UCSD-AML1 (cell line): ENCODE data around the gene SETD6.

Experiments used
- DNase-seq: peaks from one replicate; lab custom pipeline; 2025; ENCODE audit not compliant: unreplicated experiment; lab: John Stamatoyannopoulos, UW

Gene SETD6

DNA sequence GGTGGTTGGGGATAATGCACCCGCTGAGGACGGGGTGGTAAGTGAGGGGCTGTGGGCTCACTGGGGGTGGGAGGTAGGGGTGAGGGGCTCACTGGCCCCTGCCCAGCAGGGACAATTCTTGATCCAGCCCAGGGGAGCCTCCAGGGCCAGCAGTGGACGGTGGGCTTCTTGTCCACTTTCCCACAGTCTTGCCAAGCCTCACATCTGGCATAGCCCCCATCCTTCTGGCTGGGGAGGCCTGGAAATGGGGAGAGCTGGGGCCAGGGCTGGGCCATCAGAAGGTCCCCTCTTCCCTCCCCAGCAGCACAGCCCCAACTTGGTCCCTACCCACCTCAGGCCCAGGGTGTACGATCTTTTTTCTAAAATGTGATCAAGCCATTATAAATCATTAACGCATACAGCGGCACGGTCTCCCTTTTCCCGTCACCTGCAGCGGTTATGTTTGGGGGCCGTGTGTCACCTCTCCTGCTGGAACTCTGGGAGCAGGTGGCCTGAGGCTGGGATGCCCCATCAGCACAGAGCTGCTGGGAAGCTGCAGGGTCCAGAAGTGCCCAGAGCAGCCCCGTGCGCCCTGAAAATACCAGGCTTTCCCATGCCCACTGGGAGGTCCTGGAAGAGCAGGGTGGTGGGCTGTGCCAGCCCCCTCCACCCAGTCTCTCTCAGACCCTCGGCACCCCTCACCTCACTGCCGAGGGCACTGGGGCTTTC is 7.2 kb upstream of the SETD6 start:
- no peak for DNase-seq

DNA sequence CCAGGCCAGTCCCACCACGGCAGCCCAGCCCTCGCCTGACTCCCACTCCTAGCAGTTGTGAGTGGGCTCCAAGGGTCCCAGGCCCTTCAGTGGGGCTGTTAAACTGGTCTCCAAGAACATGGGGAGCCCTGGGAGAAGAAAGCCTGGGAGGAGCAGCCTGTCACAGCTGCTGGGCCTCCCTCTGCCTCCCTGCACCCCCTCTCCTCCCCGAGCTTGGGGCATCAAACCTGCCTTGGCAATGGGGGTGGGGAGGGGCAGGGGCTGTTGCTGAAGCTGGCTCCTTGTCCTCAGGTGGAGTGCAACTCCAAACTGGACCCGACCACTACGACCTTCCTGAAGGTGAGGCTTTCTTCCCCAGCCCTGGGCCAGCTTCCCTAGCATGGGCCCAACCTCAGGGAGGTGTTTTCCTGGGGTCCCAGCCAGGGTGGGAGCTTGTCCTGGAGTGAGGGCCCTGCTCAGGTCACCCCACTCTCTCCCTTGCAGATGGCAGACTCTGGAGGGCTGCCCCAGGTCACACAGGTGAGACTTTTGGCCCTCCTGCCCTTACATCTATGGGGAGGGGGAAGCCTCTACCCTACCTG is 6.6 kb upstream of the SETD6 start:
- DNase-seq, result no peak

DNA sequence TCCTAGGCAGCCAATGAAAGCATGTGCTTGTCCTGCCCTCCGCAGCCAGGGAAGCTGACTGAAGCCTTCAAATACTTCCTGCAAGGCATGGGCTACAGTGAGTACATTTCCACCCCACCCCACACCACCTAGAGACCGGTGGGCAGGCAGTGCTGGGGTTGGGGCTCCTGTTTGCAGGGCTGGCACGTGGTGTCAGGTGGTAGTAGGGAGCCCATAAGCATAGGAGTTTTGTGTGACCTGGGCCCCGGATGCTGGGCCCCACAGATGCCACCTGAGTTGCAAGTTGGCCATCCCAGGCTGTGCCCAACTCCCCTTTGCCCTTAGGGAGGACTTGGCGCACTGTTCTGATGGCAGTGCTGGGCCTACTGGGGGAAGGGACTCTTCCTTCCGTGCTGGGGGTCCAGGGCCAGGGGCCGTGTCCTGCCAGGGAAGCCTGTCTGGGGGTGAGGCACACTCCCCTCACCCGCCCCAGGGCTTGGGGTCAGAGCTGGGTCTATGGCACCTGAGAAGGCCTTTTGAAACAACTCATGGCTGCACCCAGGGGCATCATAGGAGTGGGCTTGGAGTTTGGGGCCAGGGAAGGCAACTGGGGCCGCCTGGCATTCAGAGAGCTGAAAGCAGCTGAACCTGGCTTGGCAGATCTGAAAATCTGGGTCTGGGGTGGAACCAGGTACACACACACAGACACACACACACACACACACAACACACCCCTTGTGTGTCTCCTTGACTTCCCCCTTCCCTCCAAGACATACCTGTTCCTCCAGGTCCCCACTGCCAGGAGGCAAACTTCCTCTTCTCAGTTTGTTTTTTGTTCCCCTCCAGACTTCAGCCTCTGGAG is 5.8 kb upstream of the SETD6 start:
- DNase-seq, result no peak

DNA sequence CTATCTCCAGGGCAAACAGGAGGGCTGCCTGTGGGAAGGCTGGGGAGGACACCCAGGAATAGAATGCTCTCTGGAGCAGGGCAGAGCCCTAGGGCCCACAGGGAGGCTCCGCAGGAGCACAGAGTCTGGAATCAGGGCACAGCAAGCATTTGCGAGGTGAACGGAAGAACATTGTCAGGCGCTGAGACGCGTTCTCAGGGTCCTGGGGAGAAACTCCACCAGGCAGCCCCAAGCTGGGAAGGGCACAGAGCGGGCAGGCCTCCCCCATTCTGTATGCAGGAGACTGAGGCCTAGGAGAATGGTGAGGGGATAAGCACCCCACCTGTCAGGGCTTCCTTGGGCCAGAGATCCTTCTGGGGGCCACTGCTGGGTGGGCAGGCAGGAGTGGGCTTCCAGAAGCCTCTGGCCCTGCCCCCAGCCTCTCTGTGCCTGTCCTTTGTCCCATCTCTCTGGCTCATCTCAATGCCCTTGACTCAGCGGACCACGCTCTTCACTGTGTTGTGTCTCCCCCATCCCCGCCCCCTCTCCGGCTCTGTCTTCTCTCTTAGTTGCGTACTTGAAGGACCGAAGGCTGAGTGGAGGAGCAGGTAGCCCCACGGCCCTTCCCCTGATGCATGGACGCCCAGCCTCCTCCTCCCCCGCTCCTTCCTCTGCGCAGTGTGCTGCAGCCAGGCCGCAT is 5.1 kb upstream of the SETD6 start:
- no peak for DNase-seq

DNA sequence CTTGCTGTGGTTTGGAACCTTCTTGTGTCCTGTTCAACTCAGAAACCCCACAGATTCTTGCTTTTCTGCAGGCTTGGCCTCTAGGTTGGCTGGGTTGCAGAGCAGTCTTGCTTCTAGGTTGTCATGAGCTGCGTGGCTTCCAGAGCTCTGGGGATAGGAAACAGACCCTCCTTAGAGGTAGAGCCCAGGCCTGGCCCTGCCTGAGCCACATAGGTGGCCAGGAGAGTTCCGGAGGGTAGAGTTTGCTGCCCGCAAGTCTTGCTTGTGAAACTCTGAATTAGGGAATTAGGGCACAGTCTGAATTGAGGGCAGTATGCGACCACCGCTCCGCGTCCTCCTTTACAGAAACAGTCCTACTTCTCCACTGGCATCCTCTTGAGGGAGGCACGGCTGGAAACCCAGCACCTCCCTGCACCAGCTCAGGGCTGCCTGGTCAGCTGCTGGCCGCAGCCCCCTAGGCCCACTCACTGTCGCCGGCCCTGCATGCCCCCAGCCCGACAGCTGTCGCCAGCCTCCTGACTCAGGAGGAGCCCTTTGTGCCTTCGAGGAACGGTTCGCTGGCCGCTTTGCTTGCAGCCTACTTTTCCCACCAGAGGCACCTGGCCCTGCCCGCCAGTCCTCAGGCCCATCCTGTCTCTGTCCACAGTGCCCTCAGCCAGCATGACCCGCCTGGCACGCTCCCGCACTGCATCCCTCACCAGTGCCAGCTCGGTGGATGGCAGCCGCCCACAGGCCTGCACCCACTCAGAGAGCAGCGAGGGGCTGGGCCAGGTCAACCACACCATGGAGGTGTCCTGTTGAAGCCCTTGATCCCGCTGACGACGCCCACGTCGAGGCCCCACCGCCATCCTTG is 4.3 kb upstream of the SETD6 start:
- DNase-seq, result no peak

DNA sequence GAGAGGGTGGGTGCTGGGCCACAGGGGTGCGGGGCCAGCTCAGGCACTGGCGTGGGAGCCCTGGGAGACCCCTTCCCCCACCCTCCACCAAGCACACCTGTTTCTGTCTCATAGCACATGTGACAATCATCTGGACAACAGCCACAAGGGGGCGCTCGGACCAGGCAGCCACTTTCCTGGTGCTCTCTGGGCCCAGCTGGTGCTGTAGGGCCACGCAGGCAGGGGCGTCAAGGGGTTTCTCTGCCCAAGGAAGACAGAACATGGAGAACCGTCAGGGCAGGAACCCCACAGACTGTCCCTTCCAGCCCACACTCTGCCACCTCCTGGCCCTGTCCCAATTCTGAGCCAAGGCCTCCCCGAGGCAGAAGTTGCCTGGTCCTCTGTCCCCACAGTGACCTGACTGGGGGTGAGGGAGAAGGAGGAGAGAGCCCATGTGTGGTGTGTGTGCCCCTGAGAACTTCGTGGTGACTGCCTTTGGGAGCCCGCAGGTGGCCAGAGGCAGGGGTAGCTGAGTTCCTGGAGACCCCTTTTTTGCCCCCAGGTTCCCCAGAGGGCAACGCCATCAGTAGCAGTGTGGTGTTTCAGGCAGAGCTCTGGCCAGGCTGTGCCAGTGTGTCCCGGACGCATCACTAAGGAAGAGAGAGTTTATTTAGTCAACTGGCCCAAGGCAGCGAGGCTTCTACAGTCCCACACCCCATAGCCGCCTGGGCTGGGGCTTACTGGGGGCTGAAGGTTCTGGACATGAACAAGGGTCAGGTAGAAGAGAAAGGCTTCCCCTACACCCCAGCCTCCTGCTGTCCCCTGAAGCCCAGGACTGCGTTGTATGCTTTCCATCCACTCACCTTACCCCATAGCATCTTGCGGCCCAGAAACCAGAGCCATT is 3.1 kb upstream of the SETD6 start:
- DNase-seq, result peak; percentile 70

DNA sequence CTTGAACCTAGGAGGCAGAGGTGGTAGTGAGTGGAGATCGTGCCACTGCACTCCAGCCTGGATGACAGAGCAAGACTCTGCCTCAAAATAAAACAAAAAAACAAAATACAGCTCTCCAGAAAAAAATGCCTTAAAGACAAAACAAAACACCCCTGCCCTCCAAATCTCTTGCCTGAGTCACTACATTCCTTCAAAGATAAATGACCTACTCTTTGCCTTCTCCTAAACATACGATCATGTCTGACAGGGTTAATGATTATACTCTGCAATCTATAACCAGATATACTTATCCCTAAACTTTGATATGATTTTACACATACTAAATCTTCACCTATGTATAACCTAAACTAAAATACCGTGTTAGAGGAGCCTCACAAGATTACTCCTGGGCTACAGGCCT is 1.4 kb upstream of the SETD6 start:
- no peak for DNase-seq

DNA sequence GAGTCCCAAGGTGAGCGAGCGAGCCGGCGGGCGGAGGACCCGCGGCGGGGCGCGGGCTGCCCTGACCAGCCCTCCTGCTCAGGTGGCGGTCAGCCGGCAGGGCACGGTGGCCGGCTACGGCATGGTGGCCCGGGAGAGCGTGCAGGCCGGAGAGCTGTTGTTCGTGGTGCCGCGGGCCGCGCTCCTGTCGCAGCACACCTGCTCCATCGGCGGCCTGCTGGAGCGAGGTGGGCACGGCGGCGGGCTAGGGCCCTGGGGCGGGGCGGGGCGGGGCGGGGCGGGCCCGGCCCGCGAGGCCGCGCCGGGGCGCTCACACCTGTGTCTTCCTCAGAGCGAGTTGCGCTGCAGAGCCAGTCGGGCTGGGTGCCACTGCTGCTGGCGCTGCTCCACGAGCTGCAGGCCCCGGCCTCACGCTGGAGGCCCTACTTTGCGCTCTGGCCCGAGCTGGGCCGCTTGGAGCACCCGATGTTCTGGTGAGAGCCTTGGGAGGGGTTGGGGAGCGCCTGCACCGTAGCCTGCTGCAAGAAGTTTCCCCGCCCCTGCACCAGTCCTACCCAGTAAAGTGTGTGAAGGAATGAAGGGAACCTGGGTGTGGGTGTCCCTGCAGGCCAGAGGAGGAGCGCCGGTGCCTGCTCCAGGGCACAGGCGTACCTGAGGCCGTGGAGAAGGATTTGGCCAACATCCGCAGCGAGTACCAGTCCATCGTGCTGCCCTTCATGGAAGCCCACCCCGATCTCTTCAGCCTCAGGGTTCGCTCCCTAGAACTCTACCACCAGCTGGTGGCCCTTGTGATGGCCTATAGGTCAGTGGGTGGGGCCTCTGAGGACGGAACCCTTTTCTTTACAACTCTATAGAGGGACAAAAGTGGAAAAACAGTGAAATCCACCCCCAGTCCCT is 802 bp downstream of the SETD6 start:
- no peak for DNase-seq

DNA sequence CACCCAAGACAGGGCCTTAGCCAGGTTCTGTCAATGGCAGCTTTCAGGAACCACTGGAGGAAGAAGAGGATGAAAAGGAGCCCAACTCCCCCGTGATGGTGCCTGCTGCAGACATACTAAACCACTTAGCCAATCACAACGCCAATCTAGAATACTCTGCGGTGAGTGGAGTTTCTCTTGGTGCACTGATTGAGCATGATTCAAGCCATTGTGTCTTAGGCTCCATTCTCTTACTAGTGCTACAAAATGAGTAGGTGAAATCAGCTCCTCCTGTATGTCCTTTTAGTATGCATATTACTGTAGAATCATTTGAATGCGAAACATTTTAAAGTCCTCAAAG is 1.4 kb downstream of the SETD6 start:
- DNase-seq, result no peak

DNA sequence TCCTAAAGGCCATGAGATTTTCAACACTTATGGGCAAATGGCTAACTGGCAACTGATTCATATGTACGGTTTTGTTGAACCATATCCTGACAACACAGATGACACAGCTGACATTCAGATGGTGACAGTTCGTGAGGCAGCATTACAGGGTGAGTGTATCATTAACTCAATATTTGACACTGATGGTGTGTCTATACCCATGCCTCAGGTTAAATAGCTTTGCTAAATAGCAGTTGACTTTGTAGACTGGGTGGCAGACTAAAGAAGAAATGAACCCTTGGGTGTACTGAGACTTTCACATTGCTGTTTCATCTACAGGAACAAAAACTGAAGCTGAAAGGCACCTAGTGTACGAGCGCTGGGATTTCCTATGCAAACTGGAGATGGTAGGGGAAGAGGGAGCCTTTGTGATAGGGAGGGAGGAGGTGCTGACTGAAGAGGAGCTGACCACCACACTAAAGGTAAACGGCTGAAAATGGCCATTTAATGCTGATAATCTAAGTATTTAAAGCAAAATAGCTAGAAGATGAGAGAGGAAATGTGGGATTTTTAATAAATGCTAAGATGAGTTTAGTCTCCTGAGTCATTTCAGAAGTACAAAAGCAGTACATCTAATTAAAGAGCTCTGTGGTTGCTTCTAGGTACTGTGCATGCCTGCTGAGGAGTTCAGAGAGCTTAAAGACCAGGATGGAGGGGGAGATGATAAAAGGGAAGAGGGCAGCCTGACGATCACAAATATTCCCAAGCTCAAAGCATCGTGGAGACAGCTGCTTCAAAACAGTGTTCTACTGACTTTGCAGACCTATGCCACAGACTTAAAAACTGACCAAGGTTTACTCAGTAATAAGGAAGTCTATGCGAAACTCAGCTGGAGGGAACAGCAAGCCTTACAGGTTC is 3.0 kb downstream of the SETD6 start:
- DNase-seq, result no peak

DNA sequence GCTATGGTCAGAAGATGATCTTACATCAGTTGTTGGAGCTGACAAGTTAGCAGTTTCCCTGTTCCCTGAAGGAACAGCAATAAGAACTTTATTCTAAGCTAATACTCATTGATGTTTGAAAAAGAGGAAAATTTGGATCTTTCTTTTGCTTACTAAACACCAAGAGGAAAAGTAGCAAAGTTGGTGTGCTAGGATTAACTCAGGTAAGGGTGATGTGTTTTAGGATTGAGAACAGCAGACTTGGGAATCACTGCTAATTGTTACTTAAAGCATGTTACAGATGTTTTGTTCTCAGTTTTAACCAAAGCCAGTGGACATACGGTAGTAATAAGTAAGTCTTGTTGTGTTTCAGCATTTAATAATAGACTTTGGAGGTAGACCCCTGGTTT is 3.7 kb downstream of the SETD6 start:
- no peak for DNase-seq

DNA sequence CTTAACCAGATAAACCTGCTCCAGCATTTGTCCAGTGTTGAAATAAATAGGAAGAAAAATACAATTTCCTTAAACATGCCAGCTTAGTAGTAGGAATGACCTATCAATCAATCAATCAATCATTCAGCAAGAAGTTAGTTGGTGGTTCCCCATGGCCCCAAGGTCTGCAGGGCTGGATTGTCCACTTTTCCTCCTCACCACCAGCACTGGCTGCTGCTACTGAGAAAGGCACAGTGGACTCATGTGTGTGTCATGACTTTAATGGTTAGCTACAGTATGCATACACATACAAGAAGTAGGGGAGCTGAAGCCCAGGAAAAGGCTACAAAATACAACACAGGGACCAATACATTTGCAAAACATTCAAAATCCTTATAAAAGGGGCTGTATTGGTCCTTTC is 4.4 kb downstream of the SETD6 start:
- no peak for DNase-seq

DNA sequence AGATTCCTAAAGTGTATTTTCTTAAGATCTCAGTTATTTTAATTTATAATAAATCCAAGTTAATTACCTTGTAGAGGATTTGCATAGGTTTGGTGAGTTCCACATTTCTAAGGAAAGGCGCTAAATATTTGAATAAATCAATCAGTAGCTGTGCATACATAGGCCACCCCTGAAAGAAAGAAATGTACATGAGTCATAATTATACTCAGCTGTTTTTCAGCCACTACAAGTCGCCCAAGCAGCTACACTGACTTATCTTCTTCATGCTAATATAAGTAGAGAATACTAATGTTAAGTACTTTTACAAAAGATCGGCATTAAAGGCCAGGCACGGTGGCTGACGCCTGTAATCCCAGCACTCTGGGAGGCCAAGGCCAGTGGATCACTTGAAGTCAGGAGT is 14.9 kb downstream of the SETD6 start:
- no peak for DNase-seq

DNA sequence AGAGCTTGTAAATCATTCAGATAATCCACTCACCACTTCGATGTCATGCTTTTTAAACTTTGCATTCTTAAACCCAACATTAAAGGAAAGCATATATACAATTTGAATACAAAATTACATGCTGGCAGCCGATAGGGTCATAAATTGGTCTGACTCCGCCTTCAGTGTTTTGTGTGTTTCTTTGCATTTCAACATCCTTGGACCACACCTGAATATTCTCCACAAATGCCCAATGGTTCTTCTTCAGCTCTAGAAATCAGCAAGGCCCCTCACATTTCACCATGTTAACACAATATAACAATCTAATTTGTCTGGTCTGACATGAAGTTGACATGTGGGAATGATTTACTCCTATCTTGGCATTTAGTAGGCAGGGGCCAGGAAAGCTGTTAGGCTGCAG is 17.1 kb downstream of the SETD6 start:
- no peak for DNase-seq

DNA sequence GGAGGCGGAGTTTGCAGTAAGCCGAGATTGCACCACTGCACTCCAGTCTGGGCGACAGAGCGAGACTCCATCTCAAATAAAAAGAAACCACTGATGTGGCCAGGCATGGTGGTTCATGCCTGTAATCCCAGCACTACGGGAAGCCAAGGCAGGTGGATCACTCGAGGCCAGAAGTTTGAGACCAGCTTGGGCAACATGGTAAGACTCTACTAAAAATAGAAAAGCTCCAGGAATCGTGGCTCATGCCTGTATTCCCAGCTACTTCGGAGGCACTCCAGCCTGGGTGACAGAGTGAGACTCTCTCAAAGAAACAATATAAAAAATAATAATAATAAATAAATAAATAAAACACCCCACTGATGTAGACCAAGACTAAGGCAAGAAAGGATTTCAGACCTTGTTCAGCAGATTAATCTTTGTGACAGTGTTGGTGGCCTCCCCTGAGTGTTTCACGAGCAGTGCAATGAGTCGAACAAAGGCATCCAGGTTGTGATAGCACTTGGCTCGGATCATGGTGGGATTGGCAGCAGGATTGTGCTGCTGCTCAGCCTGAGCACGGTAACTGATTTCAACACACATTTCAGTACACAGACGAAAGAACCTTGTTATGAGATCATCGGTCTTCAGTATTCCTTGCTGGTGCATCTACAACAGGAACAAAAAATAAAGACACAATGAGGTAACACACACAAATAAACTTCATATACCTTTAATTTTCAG is 18.6 kb downstream of the SETD6 start:
- DNase-seq, result no peak

DNA sequence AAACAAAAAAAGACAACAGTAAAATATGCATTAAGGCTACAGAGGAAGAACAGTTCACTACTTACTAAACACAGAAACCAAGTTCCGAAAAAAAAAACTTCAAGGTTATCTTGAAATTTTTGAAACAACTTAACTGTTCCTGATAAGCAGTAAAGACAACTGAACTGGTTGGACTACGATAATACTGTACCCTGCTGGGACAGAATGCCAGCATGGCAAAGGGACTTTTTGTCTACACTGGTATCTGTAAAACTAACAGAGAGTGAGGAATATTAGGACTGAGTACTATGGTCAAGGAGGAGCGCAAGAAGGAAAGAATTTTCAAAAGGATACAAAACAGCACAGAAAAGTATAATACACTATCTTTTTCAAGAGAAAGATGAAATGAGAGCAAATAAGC is 19.8 kb downstream of the SETD6 start:
- no peak for DNase-seq

DNA sequence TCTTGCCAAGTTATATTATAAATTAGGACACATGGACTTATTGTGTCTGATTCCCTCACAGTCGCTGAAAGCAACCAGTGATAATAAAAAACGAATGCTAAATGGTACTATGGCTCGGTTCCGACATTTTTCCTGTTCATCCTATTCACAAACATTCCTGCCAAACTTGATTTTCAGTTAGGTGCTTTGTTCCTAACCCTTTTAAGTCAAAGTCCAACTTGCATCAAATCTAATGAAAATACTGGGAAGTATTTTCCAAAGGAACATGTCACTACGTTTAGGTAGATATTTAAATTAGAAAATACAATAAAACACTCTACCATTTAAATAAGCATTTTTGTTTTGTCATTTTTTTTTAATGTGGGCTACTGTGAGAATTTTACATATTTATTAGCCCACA is 21.0 kb downstream of the SETD6 start:
- DNase-seq, result no peak
